Measurements from ENCODE around the gene SCN9A.
"Not testable (repeated sequence)": the region's sequence is repeated elsewhere in the genome, so short reads cannot be mapped to it uniquely, and the experiment has no call there.

Gene SCN9A

GRCh38 chr2:166332106-166332505 is 43.6 kb downstream of the SCN9A start:
- DNase-seq, result no peak

DNA sequence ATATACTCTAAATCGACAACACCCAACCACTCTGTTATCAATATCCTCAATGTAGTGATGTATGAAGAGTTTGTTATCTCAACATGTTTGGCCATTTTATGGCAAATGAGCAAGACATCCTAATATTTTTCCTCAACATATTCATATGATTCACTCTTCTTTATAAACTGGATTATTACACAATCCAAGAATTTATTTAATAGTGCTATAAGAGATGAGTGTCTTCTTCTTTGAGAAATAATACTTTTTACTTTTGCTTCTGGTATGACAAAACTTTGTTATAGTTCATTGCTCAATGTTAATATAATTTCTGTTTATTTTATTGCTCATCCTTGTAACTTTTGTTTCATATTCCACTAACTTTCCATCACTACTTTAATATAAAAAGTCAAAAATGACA is 44.3 kb downstream of the SCN9A start:
- no peak for DNase-seq

DNA sequence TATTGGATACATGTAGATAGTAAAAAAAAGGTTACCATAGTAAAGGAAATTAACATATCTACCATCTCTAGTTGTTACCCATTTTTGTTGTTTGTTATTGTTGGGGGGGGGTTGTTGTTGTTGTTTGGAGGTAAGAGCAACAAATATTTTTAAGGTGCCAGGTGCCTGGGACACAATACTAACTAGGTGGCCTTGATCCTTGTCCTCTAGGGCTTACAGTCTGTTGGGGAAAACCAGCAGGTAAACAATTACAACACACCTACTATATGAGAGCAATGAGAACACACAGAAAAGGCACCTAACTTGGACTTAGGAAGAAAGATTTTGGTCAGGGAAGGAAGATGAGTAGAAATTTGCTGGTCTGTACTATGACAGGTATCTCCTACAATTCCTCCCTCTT is 46.3 kb downstream of the SCN9A start:
- no peak for DNase-seq

DNA sequence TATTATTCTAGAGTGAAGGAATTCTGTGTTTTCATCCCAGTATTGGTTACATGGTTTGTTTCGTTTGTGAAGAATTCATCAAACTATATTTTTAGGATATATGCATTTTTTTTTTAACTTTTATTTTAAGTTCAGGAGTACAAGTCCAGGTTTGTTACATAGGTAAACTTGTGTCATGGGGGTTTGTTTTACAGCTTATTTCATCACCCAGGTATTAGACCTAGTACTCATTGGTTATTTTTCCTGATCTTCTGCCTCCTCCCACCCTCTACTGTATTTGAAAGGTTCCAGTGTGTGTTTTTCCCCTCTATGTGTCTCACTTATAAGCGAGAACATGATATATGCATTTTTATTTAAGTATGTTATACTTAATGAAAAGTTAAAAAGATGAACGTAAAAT is 47.6 kb downstream of the SCN9A start:
- DNase-seq, result no peak

- no peak for DNase-seq
Measured at GRCh38 chr2:166321076-166321475, 54.7 kb downstream of the SCN9A start.

DNA sequence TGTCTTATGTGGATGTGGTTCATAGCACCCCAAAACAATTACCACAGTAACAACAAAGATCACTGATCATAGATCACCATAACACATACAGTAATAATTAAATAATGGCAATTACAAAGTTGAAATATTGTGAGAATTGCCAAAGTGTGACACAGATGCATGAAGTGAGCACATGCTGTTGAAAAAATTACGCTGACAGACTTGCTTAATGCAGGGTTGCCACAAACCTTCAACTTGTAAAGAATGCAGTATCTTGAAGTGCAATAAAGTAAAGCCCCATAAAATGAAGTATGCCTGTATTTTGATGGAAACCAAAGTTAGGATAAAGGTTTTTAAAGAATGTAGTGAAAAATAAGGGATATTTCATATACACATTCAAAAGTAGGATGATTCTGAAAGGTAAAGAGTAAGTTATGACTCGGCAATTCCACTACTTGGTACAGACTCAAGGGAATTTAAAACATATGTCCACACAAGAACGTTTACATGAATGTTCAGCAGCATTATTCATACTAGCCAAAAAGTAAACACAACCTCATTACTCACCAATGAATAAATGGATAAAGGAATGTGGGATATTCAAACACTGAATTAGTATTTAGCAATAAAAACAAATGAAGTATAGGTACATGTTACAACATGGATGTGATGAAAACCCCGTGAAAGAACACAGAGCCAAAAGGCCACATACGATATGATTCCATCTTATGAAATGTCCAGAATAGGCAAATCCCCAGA is 61.6 kb downstream of the SCN9A start:
- no peak for DNase-seq

DNA sequence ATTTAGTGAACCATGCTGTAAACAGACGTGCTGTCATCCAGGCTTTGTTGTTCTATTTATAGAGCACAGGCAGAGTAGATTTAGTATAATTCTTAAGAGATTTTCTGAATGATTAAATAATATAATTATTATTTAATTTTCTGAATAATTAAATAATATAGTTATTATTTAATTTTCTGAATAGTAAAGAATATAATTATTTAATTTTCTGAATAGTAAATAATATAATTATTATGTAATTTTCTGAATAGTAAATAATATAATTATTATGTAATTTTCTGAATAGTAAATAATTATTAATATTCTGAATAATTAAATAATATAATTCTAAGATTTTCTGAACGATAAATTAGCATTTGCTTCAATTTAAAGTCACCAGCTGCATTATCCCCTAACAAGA is 62.9 kb downstream of the SCN9A start:
- DNase-seq, result not testable (repeated sequence)

DNA sequence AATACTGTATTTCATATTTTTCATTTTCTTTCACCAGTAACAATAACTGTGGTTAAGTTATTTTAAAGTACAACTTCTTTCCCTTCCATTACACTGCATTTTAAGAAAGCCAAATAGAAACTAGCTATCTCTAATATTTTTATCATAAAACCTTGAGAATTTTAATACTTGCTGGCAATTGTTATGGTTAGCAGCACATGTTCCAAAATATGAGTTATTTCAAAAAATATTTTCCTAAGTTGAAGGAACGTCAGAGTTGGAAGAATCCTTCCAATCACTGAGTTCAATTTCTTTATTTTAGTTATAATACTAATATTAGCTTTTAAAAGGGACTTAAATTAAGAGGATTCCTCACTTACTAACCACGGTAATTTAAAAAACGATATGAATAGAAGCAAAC is 68.4 kb downstream of the SCN9A start:
- DNase-seq, result no peak

GRCh38 chr2:166304656-166305055 is 71.1 kb downstream of the SCN9A start:
- DNase-seq, result no peak

DNA sequence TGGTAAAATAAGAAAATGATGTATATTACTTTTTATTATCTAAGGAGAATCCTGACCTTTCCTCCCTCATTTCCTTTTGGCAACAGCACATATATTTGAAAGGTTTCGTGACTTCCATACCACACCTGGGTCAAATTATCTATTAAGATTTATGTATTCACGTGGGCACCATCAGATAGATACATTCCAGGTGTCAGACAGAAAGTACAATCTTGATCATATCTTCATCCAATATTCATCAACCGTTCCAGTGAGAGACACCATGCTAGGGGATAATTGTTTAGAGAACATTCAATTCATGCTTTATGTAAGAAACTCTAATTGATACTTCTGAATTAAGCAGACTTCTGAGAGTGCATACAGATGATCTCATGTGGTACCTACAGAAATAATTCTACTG is 73.7 kb downstream of the SCN9A start:
- DNase-seq, result no peak

- DNase-seq, result no peak
Measured at GRCh38 chr2:166297951-166298350, 77.8 kb downstream of the SCN9A start.

GRCh38 chr2:166293984-166294383 is 81.8 kb downstream of the SCN9A start:
- no peak for DNase-seq

DNA sequence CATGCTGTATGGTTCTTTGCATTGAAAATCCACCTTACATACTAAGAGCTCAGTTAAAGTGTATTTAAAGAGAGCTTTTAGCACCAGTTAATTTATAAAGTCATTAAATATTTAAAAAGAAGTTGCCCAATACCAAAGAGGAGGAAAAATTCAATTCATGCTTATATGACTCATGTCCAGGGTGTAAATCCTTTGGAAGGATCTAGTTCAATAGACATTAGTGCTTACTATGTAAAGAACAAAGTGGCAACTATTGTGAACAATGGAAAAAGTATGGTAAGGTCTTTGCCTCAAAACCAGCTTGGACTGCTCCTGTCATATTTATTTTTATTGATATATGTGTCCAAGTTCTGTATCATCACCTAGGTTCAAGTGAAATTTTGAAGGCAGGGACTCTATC is 90.5 kb downstream of the SCN9A start:
- DNase-seq, result no peak

GRCh38 chr2:166284359-166284758 is 91.4 kb downstream of the SCN9A start:
- no peak for DNase-seq

- DNase-seq, result no peak
Measured at GRCh38 chr2:166282154-166282553, 93.6 kb downstream of the SCN9A start.

DNA sequence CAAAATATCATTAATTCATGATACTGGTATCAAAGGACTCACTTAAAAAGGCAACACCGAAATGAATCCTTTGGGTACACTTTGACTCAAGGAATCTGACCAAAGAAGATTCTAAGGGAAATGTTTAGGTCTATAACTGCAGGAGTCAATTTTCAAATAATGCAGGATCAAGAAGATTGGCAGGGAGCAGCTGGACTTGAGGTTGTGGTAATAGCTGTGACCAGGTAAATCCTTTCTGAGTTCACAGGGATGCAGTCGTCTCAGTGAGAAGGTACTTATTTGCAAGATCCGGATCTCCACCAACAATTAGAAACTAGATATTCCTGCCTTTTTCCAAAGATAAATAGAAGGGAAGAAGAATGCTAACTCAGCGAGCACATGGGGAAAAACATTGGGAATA is 96.9 kb downstream of the SCN9A start:
- DNase-seq, result no peak

DNA sequence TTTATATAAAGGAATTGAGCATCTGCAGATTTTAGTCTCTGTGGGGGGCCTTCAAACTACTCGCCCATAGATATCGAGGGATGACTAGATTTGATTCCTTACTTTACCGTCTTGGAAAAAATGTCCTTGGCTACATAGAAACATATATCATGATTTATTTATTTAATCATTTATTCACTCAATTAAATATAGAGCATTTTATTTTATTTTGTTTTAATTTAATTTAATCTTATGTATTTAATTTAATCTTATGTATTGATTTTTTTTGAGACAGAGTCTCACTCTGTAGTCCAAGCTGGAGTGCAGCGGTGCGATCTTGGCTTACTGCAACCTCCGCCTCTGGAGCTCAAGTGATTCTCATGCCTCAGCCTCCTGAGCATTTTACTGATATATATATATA is 105.4 kb downstream of the SCN9A start:
- no peak for DNase-seq

DNA sequence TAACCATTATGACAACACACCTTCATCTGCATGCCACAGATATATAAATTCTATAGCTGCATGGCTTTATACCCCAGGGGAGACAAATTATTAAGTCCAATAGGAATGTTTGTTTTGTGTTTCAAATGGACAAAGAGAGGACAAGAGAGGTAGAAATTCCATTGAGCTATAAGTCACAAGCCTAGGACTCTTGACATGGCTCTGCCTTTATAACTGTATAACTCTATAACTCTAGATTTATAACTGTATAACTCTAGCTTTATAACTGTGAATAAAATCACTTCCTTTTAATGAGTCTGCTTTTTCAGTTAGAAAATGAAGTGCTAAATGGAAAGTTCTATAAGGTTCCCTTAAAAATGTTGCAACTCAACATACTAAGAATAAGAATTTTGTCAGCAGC is 106.4 kb downstream of the SCN9A start:
- DNase-seq, result no peak

GRCh38 chr2:166257859-166258258 is 117.9 kb downstream of the SCN9A start:
- DNase-seq, result no peak

GRCh38 chr2:166256896-166257295 is 118.8 kb downstream of the SCN9A start:
- DNase-seq, result no peak

DNA sequence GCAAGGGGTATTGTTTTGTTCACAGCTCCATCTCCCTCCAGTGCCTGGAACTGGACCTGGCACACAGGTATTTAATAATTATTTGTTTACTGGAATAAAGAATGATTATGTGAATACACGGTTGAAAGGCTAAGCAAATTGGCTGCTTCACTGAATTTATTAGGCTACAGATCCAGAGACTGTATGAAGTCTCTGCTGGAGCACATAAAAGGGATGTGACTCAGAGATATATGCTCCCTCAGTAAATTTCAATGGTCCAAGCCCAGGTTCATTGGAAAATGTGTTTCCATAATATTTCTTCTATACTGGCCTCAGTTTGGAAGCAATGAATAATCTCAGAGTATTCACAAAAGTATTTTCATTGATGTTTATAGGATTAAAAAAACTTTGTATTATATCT is 126.4 kb downstream of the SCN9A start:
- DNase-seq, result no peak

DNA sequence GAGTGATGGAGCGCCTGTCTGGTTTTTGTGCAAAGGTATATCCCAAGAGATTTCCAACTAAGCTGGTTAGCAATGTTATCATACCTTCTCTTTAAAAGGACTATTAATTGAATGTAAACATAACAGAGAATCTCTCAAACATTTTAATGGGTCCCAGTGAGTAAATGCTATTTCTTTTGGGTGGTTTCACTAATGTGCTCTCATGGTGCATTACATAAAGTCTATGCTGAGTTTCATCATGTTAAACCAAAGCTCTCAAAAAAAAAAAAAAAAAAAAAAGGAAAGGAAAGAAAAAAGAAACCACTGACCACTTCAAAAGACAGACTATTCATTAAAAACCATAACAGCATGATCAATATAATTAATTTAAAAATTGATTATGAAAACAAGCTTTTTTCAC is 128.8 kb downstream of the SCN9A start:
- no peak for DNase-seq

DNA sequence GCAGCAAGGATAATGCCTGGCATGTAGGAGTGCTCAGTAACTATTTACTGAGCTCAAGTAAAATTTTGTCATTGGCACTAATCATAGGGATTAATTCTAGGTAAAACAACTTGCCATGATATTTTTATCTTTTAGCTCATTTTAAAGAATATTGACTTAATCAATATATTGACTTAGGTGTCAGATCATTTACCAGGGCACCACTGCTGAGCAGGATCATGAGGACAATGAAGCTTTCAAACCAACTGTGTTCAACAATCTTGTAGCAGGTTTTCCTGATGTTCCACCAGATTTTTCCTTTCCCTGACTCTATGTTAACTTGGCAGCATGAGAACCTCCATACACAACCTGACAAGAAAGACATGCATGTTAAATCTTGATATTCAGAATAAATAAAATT is 133.4 kb downstream of the SCN9A start:
- no peak for DNase-seq

DNA sequence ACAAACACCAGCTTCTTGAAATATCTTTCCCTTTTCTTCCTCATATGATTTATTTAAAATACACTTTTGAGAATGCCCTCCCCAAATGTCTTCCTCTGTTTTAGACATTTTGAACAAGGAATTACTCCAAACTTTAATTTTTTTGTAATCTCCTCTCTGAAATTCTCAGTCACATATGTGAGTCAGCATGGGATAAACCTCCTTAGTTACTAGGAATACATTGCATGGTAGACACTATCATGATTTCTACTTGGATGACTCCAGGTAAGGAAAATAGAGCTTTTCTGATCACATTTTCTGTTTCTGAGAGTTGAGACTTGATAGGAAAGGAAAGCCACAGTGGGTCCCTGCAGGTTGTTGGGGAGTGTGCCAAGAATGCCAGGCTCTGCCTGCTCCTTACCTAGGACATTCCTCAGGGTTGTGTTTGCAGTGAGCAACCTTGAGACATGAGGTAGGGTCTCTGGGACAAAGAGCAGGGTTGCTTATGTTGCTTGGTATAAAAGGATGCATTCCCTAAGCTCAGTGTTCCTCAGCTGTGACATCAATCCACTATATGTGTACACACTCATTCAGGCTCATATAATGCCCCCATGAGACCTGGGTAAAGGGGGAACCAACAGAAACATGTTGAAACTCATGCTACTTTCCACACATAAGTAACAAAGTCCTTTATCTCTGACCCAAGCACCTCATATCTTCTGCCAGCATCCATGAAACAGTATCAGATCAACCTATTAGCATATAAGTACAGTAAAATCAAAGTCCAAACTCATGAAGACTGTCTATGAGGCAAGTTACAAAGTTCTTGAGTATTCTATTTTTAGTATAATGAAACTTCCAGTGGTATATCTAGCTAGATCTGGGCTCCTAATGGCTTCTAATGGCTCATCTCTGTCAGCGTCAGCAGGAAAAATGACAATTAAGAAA is 135.1 kb downstream of the SCN9A start:
- no peak for DNase-seq
